ENCODE data around the gene RNU6-7.
A peak's percentile ranks its signal among the peaks of the same experiment; 100 is the strongest.

RNU6-7 gene

DNA sequence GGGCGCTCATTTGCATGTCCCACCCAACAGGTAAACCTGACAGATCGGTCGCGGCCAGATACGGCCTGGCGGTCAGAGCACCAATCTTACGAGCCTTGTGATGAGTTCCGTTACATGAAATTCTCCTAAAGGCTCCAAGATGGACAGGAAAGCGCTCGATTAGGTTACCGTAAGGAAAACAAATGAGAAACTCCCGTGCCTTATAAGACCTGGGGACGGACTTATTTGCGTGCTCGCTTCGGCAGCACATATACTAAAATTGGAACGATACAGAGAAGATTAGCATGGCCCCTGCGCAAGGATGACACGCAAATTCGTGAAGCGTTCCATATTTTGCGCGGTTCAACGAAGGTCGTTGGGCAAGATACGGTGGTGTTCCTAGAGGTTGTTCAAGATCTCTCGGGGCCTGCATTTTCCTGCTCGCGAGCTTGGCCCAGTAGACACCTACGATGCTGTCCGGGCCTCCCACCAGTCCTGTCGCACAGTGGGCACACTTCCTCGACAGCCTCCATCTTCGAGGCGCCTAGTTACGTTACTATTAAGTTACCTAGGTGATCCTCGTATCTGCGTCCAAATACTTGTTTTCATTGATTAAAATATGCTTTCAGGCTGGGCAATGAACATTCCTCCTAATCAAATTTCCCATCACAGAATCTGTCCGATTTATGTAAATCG lies at the start of gene RNU6-7:
Gene RNU6-7, plus strand, starts transcription at position 230 of the 675 bp plus-strand sequence.
- peak within 1 kb of the TSS; percentile 51 for H3K4me3 ChIP-seq (ENCODE audit: low read depth, low read length)
- TF ChIP-seq CTCF (IDR thresholded peaks at IDR 0.05; ENCODE audit: low read depth, low read length, missing control alignments), result no peak
- DNase-seq (ENCODE audit: low read depth), result no peak

DNA sequence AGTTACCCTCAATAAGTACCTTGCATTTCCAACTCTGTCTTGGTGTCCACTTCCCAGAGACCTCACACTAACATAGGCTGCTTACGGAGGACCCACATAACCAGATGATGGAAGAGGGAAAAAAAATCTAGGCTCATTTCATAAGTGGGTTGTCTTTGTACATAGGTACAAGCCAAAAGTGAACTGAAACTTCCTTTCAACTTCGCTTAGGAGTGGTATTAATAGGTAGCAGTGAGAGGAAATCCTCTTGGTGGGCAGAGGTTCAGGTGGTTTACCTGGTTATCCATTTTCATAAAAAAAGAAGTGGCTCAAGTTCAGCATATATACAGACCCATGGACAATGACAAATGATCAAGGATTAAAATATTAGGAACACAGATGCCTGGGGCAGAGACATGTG lies 35.8 kb upstream of the RNU6-7 start:
- no peak for DNase-seq (ENCODE audit: low read depth)
- H3K4me3 ChIP-seq (ENCODE audit: low read depth, low read length), result no peak overlapping the region
- TF ChIP-seq CTCF (IDR thresholded peaks at IDR 0.05; ENCODE audit: low read depth, low read length, missing control alignments), result no peak

DNA sequence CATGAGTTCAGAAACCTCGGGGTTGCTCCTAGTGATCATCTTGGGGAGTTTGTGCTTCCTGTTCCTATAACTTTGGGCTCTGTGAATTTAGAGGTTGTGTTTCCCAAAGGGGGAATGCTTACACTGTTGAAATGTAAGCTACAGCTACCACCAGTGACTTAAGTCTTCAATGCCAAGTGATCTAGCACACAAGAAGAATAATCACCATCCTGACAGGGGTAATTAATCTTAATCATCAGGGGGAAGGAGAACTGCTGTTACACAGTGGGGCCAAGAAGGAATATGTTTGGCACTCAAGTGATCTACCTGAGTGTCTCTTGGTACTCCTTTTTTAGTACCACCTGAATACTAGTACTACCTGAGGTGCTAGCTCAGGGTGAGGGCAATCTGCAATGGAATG lies 34.9 kb upstream of the RNU6-7 start:
- no peak for TF ChIP-seq CTCF (IDR thresholded peaks at IDR 0.05; ENCODE audit: low read depth, low read length, missing control alignments)
- no peak for DNase-seq (ENCODE audit: low read depth)

GRCh38 chr14:32167907-32168306 lies 33.9 kb upstream of the RNU6-7 start:
- H3K4me3 ChIP-seq (ENCODE audit: low read depth, low read length), result no peak overlapping the region
- DNase-seq (ENCODE audit: low read depth), result no peak
- no peak for TF ChIP-seq CTCF (IDR thresholded peaks at IDR 0.05; ENCODE audit: low read depth, low read length, missing control alignments)

More for the DNA sequence above, 34.9 kb upstream of the RNU6-7 start:
- no peak overlapping the region for H3K4me3 ChIP-seq (ENCODE audit: low read depth, low read length)

DNA sequence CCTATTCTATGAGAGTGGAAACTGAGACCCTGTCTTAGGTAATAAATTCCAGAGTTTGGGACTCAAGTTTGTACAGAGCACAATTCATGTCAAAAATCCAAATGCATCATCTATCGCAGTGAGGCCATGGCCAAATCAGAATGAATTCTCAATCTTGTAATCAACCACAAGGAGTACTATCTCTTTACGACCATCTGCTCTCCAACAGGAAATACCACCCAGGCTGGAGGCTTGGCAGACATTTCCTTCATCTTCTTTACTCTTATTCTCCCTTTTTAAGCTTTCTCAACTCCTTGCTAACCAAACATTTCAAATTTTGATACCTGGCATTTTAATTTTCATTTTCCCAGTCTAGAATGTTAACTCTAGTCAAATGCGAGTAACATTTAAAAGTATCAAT lies 32.7 kb upstream of the RNU6-7 start:
- TF ChIP-seq CTCF (IDR thresholded peaks at IDR 0.05; ENCODE audit: low read depth, low read length, missing control alignments), result no peak
- no peak for DNase-seq (ENCODE audit: low read depth)
- H3K4me3 ChIP-seq (ENCODE audit: low read depth, low read length), result no peak overlapping the region

GRCh38 chr14:32171469-32171868 lies 30.4 kb upstream of the RNU6-7 start:
- H3K4me3 ChIP-seq (ENCODE audit: low read depth, low read length), result no peak overlapping the region
- no peak for TF ChIP-seq CTCF (IDR thresholded peaks at IDR 0.05; ENCODE audit: low read depth, low read length, missing control alignments)
- no peak for DNase-seq (ENCODE audit: low read depth)
